NCI-H187 treated with DMSO at 0.1 percent for 48 hours (cell line): ENCODE measurements around the gene RABL2B.

Source experiments
- DNase-seq: peaks from one replicate; lab custom pipeline; 2025; lab: John Stamatoyannopoulos, UW

Gene RABL2B

DNA sequence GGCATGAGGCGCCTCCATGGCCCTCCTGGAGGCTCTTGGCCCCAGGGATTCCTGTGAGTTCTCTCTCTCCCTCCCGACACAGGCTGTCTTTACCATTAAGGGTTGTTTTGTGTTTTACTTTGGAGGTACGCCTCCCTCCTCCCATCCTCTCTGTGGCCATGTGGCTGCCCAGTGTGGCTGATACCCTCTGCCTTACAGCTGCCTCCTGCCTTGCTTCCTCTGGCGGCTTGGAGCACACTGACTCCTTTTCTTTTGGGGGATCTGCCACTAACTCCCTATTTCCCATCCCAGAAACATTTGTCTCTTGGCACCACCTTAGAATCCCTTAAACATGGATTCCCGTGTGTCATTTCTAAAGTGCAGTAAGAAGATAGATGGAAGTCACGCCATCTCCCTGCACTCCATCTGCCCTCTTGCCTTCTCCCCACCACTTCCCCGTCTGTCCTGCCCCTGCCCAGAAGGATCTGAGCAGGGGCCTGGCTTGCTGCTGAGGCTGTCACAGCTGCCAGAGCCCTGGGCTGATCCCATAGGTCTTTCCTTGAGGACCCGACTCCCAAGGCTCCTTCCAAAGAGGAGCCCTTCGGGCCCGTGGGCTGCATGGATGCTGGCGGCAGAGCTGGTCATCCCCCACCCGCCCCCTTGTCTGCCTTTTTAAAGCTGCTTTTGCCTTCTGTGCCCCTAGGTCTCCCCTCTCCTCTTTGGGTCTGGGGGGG, 60.6 kb downstream of the RABL2B start:
- no peak for DNase-seq

GRCh38 chr22:50722048-50722701, 61.3 kb downstream of the RABL2B start:
- DNase-seq, result no peak

DNA sequence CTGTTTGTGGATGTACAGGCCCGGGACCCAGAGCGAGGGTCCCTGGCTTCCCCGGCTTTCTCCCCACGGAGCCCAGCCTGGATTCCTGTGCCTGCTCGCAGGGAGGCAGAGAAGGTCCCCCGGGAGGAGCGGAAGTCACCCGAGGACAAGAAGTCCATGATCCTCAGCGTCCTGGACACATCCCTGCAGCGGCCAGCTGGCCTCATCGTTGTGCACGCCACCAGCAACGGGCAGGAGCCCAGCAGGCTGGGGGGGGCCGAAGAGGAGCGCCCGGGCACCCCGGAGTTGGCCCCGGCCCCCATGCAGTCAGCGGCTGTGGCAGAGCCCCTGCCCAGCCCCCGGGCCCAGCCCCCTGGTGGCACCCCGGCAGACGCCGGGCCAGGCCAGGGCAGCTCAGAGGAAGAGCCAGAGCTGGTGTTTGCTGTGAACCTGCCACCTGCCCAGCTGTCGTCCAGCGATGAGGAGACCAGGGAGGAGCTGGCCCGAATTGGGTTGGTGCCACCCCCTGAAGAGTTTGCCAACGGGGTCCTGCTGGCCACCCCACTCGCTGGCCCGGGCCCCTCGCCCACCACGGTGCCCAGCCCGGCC, 62.1 kb downstream of the RABL2B start:
- DNase-seq, result no peak

DNA sequence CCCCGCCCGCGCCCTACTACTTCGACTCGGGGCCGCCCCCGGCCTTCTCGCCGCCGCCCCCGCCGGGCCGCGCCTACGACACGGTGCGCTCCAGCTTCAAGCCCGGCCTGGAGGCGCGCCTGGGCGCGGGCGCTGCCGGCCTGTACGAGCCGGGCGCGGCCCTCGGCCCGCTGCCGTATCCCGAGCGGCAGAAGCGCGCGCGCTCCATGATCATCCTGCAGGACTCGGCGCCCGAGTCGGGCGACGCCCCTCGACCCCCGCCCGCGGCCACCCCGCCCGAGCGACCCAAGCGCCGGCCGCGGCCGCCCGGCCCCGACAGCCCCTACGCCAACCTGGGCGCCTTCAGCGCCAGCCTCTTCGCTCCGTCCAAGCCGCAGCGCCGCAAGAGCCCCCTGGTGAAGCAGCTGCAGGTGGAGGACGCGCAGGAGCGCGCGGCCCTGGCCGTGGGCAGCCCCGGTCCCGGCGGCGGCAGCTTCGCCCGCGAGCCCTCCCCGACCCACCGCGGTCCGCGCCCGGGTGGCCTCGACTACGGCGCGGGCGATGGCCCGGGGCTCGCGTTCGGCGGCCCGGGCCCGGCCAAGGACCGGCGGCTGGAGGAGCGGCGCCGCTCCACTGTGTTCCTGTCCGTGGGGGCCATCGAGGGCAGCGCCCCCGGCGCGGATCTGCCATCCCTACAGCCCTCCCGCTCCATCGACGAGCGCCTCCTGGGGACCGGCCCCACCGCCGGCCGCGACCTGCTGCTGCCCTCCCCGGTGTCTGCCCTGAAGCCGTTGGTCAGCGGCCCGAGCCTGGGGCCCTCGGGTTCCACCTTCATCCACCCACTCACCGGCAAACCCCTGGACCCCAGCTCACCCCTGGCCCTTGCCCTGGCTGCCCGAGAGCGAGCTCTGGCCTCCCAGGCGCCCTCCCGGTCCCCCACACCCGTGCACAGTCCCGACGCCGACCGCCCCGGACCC, 62.9 kb downstream of the RABL2B start:
- no peak for DNase-seq

DNA sequence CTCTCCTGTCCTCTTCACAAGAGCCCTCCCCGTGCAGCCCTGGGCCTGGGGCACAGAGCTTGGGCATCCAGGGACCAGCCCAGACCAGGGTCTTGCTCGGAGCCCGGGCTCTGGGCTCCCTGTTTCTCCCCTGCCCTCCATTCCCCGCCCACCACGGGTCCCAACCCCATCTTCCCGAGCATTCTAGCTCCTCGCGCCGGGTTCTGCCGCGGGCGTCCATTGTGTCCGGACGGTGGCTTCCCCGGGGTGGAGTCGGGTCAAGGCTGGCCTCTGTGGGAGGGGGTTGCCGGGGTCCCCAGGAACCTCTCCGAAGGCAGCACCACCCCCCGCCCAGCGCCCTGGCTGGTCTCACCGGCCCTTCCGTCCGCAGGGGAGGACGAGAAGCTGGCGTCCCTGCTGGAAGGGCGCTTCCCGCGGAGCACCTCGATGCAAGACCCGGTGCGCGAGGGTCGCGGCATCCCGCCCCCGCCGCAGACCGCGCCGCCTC, 63.6 kb downstream of the RABL2B start:
- DNase-seq, result no peak

GRCh38 chr22:50718352-50718709, 65.1 kb downstream of the RABL2B start:
- DNase-seq, result no peak

GRCh38 chr22:50717709-50718351, 65.6 kb downstream of the RABL2B start:
- DNase-seq, result no peak
